Bronchial epithelial cell (primary cell): ENCODE results near the gene FLNB. TPM values are rescaled to one million over a fixed set of nuclear protein-coding genes. Genes with fewer than 3 reads are reported as not detected.

Experiments
- DNase-seq: peaks from one replicate; pipeline ENCODE4 v3.0.0-alpha.2; 2010; ENCODE audit warnings: low read depth
- FAIRE-seq: peaks from 2 replicates; lab custom pipeline; 2011; peaks lifted over from hg19 to GRCh38; lab: Jason Lieb, UNC
- H3K27me3 ChIP-seq: 2 replicates; pipeline ENCODE4 v1.5.1; 2011; ENCODE audit warnings: low read length; ENCODE audit not compliant: control insufficient read depth, insufficient read depth
- H3K36me3 ChIP-seq: 2 replicates; pipeline ENCODE4 v1.5.1; 2011; ENCODE audit warnings: low read length; ENCODE audit not compliant: control insufficient read depth, insufficient read depth
- H3K4me3 ChIP-seq: 2 replicates; pipeline ENCODE4 v1.5.1; 2011; ENCODE audit warnings: mild to moderate bottlenecking, low read depth, low read length, control low read depth
- total RNA-seq: library from RNA; depleted of rRNA; stranded (reverse); fragments of >200 nt; gene quantifications from 2 replicates; pipeline ENCODE4 v1.2.1, GENCODE V29; 2014
- TF ChIP-seq, protein P1 (sequence below): IDR thresholded peaks from 2 replicates; pipeline ENCODE4 v1.5.1; 2011; ENCODE audit warnings: mild to moderate bottlenecking, moderate library complexity, low read length, control low read depth, inconsistent platforms; ENCODE audit not compliant: insufficient read depth, severe bottlenecking

Gene FLNB
- total RNA-seq, 1 donor from 2014 or later = 822 TPM

DNA sequence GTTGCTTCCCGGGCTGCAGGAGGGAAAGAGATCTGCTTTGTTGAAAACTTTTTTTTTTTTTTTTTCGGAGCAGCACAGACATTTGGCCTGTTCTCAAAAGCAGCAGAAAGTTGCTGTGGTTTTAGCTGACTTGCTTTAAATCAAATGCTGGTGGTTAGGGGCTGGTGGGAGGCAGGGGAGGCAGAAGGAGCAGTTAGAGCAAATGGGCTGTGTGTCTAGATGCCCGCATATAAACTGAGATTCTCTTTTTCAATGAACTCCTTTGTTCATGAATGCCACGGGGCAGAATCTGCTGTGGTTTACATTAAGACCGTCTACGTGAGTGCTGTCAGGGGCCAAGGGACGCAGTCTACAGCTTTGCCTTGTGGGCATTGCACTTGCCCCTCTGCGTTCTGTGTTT, 95.9 kb downstream of the FLNB start:
- TF ChIP-seq, protein P1, sequence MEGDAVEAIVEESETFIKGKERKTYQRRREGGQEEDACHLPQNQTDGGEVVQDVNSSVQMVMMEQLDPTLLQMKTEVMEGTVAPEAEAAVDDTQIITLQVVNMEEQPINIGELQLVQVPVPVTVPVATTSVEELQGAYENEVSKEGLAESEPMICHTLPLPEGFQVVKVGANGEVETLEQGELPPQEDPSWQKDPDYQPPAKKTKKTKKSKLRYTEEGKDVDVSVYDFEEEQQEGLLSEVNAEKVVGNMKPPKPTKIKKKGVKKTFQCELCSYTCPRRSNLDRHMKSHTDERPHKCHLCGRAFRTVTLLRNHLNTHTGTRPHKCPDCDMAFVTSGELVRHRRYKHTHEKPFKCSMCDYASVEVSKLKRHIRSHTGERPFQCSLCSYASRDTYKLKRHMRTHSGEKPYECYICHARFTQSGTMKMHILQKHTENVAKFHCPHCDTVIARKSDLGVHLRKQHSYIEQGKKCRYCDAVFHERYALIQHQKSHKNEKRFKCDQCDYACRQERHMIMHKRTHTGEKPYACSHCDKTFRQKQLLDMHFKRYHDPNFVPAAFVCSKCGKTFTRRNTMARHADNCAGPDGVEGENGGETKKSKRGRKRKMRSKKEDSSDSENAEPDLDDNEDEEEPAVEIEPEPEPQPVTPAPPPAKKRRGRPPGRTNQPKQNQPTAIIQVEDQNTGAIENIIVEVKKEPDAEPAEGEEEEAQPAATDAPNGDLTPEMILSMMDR = no peak
- Histone ChIP-seq H3K27me3 (no peaks in the 10 kb centered on the region), H3K36me3 (peaks cover 29% of the 10 kb centered on the region), H3K4me3 (no peak overlapping the region)
- FAIRE-seq (no peak), DNase-seq (no peak)

DNA sequence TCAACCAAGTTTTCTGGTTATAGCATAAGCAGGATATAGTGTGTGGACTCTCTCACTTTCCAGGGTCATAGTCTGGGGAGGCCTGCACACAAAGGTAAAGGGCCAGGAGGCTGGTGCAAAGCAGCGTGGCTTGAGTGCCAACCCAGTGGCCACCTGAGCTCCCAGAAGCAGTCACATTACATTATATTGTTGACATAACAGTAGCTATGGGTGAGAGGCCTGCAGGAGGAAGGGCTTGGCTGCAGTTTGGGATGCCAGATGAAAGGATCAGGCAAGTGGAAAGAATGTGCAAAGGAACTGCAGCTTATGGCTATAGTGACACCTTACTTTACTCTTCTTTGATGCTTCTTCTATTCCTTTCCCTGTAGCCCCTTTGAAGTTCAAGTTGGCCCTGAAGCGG, 96.5 kb downstream of the FLNB start:
- peaks cover 28% of the 10 kb centered on the region for H3K36me3 ChIP-seq
- no peak for FAIRE-seq
- TF ChIP-seq, protein P1 = no peak
- no peak overlapping the region for H3K4me3 ChIP-seq
- H3K27me3 ChIP-seq = no peaks in the 10 kb centered on the region
- no peak for DNase-seq

DNA sequence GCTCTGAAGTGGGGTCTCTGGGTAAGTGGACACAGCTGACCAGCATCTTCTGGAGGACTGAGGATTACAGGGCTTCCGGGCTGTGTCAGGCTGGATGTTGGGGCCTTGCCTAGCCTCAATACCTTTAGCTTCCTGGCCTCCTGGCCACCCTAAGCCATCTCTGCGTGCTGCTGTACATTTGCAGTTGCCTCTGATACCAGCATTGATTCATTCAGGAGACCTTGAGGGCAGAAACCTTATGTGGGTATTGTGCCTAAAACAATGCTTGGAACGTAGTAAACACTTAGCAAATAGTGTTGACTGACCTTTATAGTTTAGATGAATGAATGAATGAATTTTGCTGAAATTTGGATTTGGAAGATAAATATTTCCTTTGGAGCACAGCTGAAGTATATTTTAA, 97.0 kb downstream of the FLNB start:
- H3K36me3 ChIP-seq = peaks cover 31% of the 10 kb centered on the region
- TF ChIP-seq, protein P1 = no peak
- no peak overlapping the region for H3K4me3 ChIP-seq
- no peaks in the 10 kb centered on the region for H3K27me3 ChIP-seq
- no peak for DNase-seq
- FAIRE-seq = no peak

DNA sequence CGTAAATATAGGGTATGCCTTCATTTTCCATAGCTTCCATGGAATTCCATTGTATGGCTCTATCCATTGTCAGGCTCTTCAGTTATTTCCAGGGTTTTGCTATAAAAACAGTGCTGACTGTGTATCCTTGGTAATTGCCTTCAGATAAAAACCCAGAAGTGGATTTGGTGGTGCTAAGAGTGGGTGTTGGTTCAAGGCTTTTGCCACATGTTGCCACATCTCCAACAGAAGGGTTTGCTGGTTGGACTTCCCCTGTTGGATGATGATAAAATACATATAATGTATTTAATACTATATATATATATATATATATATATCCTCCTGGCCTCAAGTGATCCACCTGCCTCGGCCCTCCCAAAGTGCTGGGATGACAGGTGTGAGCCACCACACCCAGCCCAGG, 97.8 kb downstream of the FLNB start:
- DNase-seq (no peak), FAIRE-seq (no peak)
- Histone ChIP-seq H3K36me3 (peaks cover 31% of the 10 kb centered on the region), H3K27me3 (no peaks in the 10 kb centered on the region), H3K4me3 (no peak overlapping the region)
- TF ChIP-seq, protein P1 = no peak

DNA sequence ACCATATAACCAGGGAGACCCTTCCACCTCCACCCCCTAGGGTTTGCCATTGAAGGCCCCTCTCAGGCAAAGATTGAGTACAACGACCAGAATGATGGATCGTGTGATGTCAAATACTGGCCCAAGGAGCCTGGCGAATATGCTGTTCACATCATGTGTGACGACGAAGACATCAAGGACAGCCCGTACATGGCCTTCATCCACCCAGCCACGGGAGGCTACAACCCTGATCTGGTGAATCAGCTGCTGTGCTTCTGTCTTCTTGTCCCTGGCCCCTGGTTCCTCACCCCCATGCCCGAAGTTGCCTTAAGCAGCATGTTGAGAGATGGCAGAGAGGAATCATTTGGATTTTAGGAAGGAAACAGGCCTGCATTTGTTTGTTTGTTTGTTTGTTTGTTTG, 98.4 kb downstream of the FLNB start:
- H3K36me3 ChIP-seq = peaks cover 29% of the 10 kb centered on the region

DNA sequence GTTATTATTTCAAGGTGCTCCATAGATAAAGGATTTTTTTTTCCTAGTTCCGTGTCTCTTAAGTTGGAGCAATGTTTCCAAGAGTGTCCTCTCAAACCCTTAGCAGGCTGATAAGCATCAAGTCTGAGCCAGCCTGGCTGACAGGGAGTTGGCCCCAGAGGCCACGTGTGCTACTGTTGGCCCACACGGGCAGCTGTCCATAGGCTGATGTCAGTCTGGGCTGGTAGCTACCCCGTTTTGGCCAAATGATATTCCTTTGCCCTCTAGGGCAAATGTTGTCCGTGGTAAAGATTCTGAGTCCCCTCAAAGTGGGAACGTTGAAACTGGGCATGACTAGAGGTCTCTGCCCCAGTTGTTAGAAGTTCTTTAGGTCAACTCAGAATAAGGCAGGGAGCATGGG, 99.4 kb downstream of the FLNB start:
- H3K36me3 ChIP-seq = peaks cover 32% of the 10 kb centered on the region
- no peak overlapping the region for H3K4me3 ChIP-seq
- DNase-seq (no peak), FAIRE-seq (no peak)
- TF ChIP-seq, protein P1 = no peak
- no peaks in the 10 kb centered on the region for H3K27me3 ChIP-seq

More for the DNA sequence above, 98.4 kb downstream of the FLNB start:
- FAIRE-seq (no peak), DNase-seq (no peak)
- Histone ChIP-seq H3K4me3 (no peak overlapping the region), H3K27me3 (no peaks in the 10 kb centered on the region)
- TF ChIP-seq, protein P1 = no peak
